Inferior parietal cortex (tissue), 1 donor: Measurements from ENCODE around the gene ANKRD62.
"Not testable (repeated sequence)": the region's sequence is repeated elsewhere in the genome, so short reads cannot be mapped to it uniquely, and the experiment has no call there.

Experiments
- DNase-seq: peaks from one replicate; pipeline ENCODE4 v3.0.0-alpha.2; 2016; ENCODE audit errors: extremely low spot score

ANKRD62 gene

DNA sequence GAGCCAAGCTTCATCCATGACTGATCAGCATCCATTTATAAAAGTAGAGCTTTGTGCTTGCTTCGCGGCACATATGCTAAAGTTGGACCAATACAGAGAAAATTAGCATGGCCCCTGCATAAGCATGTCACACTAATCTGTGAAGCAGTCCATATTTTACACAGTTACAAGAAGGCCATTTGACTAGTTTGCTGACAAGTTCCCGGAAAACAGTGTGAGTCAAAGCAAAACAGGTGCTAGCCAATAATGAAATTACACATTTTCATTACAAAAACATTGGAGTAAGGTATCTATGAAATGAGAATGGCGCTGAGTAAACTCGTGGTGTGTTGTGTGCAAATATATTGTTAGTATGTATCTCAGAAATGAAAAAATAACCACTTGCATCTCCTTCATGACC lies 4.7 kb downstream of the ANKRD62 start:
- no peak for DNase-seq

DNA sequence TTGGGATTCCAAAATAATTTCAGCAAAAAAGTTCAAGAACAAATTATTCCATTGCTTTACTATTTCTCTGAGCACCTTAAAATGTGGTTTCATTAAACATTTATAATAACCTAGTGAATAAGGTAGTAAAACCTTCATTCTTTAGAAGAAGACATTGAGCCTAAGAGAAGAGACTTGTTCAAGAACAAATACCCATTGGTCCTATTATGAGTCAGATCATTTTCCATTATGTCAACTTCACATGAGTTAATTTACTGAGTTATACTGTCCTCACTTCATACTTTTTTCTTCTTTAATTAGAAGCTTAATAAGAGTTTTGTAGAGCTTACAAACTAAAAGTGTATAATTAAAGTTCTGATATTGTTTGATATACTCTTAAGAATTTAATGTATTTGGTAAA lies 5.5 kb downstream of the ANKRD62 start:
- no peak for DNase-seq

DNA sequence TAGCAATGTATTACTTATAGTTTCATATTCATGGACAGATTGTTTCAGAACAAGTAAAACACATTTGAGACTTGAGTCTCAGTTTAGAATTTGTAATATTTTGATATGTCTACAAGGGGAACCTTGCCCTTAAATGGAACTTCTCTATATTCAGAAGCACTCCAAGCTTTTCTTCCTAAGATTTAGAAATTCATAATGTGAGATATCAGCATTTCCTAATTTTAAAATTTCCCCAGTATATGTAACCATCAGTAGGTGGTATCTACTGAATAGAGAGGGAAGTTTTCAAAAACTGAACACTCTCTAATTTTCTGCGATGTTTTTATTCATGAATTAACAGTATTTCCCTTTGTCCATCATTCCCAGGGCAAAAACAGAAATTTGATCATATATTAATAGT lies 7.6 kb downstream of the ANKRD62 start:
- no peak for DNase-seq

DNA sequence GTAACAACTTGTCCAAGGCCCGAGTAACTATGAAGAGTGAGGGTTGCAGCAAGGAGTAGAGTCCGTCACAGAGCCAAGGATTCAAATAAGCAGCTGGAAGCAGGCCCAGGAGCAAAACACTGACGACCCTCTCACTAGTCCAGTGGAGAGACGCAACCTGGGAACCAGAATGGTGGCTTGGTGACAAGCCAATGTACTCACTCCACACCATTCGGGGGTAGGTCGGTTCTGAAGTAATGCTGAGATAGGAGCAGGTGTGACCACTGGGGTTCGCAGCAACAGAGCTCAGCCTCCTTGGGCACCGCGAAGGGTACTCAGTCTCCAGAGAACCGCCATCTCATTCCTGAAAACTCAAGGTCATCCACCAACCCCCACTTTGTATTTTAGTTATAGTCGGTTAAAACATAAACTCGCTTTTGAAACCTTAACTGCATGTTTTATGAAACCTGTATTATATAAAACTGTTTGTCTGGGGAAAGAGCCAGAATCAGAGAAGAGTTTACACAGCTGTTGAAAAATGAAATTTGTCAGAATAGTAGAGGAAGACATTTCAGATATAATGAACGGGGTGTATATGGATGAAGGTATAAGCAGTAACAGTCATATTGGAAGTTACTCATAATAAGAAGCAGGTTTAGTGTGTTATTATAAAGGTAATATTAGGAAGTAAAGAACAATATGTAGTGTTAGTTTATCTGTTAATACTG lies 8.6 kb downstream of the ANKRD62 start:
- no peak for DNase-seq

DNA sequence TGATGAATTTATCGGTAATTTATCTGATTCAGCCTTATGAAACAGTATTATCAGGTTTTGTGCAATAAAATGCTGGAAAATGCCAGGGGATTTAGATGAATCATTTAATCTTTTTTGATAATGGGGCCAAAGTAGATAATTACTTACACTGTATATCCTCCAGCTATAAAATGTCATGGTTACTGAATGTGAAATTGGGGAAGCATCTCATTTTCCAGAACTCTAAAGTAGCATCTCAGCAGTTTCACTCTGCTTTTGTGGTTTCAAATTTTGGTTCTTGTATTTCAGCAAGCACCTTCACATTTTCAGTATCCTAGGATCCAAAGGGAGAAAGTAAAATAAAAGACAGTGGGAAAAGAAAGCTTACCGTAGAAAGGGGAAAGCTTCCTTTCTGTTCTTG lies 12.8 kb downstream of the ANKRD62 start:
- no peak for DNase-seq

DNA sequence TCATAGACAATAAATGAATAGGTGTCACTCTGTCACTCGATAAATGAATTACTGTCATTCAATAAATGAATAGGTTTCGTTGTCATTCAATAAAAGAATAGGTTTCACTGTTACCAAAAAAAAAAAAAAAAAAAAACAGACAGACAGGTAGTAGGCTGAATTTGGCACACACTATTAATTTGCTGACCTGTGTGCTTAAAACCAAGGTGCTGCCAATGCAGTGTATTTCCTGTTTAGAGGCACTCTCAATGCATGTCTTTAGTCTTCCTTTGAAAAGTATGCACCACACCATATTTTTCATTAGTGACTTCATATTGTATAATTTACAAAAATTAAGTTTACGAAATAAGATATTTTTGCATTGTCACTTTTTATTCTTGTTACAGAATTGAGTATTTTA lies 16.2 kb downstream of the ANKRD62 start:
- DNase-seq, result no peak

DNA sequence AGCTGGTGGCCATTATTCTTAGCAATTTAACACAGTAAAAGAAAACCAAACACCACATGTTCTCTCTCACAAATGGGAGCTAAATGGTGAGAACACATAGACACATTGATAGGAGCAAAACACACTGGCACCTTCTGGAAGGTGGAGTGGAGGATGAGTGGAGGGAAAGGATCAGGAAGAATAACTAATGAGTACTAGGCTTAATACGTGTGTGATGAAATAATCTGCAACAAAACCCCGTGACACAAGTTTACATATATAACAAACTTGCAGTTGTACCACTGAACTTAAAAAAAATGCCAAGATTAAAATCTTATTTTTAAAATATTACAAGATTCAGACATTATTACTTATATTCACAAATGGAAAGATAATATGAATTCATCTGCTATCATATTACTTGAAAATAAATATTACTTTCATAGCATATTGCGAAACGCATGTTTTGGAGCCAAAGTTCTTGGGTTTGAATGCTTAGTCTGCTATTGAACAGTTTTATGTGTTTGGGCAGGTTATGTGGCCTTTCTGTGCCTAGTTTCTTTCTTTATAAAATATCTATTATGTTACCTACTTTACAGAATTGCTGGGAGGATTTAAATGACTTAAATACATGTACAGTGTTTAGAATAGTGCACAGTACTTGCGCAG lies 20.5 kb downstream of the ANKRD62 start:
- DNase-seq, result no peak

DNA sequence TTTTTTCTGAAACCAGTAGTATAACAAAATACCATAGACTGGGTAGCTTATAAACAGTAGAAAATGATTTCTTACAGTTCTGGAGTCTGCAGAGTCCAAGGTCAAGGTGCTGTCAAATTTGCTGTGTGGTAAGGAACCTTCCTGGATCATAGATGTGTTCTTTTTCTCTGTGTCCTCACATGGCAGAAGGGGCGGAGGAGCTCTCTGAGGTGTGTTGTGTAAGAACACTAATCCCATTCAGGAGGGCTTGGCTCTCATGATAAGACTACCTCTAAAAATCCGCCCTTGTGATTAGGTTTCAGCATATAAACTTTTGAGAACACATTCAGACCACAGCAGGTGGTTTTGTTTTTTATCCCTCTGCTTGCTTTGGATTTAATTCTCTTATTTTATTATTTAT lies 25.7 kb downstream of the ANKRD62 start:
- DNase-seq, result no peak

DNA sequence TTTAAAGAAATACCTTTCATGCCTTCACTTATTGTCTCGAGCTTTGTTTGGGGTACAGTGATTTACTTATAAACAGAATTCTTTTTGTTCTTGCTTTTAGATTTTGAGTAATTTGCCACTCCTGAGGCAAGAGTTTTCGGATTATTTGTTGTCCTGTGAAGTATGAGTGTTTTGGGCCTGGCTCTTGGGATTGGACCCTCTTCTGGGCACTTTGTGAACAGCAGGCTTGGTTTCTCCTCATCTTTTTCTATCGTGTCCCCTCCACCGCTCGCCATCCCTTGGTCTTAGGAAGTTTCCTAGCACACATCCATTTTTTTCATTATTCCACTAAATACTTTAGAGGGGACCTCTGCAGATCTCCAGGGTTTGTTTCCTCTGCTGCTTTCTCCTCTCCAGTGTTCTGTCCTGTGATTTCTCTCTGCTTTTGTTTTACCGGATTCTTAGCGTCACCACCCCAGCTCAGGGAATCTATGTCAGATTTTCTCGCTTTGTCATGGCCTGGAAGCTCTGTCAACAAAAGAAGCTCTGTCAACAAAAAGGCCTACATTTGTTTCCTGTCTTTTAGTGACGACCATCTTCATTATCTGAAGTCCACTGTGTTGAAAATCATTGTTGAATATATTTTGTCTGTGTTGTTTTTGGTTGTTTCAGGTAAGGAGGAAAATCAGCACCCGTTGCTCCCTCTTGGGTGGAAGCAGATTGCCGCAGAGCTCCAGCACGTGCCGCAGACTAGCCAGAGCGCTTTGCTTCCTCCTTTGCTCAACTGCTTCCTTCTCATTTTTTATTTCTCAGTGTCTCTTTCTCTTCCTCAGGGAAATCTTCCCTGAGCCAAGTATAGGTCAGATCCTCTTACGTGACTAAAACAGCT lies 27.8 kb downstream of the ANKRD62 start:
- DNase-seq, result no peak

DNA sequence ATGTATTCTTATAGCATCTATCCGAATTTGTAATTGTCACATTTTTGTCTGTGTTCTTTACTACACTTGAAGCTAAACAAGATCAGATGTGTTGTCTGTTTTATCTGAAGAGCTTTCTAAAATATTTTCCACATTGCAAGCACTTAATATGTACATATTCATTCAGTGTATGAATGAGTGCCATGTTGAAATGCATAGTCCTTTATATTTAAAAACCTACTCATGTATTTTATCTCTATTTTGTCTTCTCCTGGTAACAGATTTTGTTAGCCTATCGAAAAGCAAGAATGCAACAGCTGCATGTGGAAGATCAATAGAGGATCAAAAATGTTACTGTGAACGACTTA lies 28.4 kb downstream of the ANKRD62 start:
- not testable (repeated sequence) for DNase-seq

DNA sequence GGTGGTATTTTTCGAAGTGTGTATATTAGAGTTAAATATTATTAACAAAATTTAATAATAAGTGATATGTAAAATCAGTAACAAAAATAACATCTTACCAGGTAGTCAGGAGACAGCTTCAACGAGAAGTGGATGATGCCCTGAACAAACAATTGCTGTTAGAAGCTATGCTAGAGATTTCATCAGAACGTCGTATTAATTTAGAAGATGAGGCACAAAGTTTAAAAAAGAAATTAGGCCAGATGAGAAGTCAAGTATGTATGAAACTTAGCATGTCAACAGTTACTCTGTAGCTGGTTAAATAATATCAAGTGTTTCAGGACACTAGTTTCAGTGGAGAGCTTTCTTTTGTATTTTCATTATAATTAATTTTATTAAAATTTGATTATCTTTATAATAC lies 34.0 kb downstream of the ANKRD62 start:
- DNase-seq, result not testable (repeated sequence)

DNA sequence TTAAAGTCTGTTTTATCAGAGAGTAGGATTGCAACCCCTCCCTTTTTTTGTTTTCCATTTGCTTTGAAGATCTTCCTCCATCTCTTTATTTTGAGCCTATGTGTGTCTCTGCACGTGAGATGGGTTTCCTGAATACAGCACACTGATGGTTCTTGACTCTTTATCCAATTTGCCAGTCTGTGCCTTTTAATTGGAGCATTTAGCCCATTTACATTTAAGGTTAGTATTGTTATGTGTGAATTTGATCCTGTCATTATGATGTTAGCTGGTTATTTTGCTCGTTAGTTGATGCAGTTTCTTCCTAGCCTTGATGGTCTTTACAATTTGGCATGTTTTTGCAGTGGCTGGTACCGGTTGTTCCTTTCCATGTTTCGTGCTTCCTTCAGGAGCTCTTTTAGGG lies 45.2 kb downstream of the ANKRD62 start:
- not testable (repeated sequence) for DNase-seq

DNA sequence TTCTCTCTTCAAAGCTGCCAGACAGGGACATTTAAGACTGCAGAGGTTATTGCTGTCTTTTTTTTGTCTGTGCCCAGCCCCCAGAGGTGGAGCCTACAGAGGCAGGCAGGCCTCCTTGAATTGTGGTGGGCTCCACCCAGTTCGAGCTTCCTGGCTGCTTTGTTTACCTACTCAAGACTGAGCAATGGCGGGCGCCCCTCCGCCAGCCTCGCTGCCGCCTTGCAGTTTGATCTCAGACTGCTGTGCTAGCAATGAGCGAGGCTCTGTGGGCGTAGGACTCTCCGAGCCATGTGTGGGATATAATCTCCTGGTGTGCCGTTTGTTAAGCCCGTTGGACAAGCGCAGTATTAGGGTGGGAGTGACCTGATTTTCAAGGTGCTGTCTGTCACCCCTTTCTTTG lies 47.2 kb downstream of the ANKRD62 start:
- DNase-seq, result not testable (repeated sequence)

DNA sequence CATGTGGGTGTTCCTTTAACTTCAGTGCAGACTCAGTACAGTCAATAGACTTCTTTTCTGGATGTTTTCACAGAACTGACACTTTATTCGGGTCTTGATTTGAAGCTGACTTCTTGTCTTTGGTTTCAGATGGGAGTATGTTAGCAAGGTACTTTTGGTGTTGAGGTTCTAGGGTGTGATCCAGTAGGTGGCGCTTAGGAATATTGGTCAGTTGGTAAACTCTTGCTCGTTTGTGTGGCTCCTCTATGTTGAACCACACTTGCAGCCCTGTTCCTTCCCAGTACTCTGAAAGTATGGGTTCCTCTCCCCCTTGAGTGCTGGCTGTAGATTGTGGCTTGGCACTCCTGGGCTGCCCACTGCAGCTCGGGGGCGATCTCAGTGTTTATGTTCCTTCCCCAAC lies 48.1 kb downstream of the ANKRD62 start:
- not testable (repeated sequence) for DNase-seq

DNA sequence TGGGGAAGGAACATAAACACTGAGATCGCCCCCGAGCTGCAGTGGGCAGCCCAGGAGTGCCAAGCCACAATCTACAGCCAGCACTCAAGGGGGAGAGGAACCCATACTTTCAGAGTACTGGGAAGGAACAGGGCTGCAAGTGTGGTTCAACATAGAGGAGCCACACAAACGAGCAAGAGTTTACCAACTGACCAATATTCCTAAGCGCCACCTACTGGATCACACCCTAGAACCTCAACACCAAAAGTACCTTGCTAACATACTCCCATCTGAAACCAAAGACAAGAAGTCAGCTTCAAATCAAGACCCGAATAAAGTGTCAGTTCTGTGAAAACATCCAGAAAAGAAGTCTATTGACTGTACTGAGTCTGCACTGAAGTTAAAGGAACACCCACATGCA lies 55.8 kb downstream of the ANKRD62 start:
- not testable (repeated sequence) for DNase-seq

DNA sequence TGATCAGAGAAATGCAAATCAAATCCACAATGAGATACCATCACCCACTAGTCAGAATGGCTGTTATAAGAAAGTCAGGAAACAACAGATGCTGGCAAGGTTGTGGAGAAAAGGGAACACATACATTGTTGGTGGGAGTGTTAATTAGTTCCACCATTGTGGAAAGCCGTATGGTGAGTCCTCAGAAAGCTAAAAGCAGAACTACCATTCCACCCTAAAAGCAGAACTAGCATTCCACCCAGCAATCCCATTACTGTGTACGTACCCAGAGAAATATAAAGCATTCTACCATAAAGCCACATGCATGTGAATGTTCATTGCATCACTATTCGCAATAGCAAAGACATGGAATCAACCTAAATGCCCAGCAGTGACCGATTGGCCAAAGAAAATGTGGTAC lies 60.7 kb downstream of the ANKRD62 start:
- DNase-seq, result no peak

DNA sequence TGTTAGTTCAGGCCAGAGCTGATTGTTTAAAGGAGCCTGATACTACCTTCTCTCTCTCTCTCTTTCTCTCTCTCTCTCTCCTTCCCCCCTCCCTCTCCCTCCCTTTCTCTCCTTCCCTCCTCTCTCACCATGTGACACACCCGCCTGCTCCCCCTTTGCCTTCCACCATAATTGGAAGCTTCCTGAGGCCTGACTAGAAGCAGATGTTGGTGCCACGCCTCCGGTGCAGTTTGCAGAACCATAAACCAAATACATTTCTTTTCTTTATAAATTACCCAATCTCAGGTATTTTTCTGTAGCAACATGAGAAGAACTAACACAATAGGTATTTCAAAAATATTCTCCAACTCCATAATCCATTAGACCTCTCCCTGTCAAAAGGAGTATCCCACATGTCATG lies 62.4 kb downstream of the ANKRD62 start:
- DNase-seq, result no peak

DNA sequence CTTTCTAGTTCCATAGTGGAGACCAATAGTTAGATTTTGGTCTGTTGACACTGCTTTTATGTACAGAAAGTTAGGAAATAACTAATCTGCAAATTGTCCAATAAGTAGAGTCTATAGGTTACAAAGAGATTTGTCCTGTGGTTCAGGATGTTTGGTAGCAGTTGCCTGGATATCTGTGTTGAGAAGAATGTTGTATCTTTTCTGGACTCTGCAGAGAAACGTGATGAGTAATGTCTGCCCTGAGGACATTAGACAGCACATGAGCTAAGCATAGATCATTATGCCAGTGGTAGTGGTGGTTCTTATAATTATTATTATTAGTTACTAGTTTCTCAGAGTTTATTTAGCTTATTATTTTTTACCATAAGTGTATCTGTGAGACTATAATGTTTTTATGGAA lies 65.8 kb downstream of the ANKRD62 start:
- DNase-seq, result no peak

DNA sequence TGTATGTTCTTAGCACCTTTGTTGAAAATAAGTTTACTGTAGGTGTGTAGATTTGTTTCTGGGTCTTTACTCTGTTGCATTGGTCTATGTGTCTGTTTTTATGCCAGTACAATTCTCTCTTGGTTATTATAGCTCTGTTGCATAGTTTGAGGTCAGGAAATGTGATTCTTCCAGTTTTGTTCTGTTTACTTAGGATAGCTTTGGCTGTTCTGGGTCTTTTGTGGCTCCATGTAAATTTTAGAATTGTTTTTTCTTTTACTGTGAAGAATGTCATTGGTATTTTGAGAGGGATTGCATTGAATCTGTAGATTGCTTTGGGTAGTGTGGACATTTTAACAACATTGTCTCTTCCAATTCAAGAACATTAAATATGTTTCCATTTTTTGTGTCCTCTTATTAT lies 69.1 kb downstream of the ANKRD62 start:
- DNase-seq, result no peak

DNA sequence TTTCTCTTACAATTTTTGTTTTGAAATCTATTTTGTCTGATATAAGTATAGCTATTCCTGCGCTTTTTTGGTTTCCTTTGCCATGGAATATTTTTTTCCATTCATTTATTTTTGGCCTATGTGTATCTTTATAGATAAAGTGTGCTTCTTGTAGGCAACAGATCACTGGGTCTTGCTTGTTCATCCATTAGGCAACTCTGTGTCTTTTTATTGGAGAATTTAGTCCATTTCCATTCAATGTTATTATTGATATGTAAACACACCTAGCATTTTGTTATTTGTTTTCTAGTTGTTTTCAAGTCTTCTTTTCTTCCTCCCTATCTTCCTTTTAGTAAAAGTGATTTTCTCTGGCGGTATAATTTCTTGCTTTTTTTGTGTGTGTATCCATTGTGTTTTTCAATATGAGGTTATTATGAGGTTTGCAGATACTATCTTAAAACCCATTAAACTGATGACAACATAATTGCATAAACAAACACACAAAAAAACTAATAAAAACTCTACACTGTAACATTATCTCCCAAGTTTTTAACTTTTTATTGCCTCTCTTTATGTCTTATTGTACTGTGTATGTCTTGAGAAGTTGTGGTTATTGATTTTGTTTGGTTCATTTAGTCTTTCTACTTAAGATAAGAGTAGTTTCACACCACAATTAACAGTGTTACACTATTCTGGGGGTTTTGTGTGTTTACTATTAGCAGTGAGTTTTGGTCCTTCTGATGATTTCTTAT lies 71.6 kb downstream of the ANKRD62 start:
- DNase-seq, result no peak
